H9 (cell line): ENCODE data around the gene CDC42SE1. TPM values are rescaled to one million over a fixed set of nuclear protein-coding genes. Genes with fewer than 3 reads are reported as not detected.
"Not testable (repeated sequence)": the region's sequence is repeated elsewhere in the genome, so short reads cannot be mapped to it uniquely, and the experiment has no call there.

Experiments used
- DNase-seq: peaks from one replicate; pipeline ENCODE4 v3.0.0-alpha.2; 2017
- H2AFZ ChIP-seq: one replicate; pipeline ENCODE4 v1.6.1; 2013; ENCODE audit warnings: mild to moderate bottlenecking, low read length, control low read depth, moderate library complexity
- H2AK5ac ChIP-seq: 2 replicates; pipeline ENCODE4 v1.6.1; 2013; ENCODE audit warnings: low read length, control low read depth, mixed read lengths; ENCODE audit not compliant: insufficient read length
- H2BK120ac ChIP-seq: one replicate; pipeline ENCODE4 v1.6.1; 2013; ENCODE audit warnings: low read depth, mild to moderate bottlenecking, low read length, control low read depth, inconsistent platforms; ENCODE audit not compliant: poor library complexity, severe bottlenecking
- H2BK12ac ChIP-seq: 2 replicates; pipeline ENCODE4 v1.6.1; 2013; ENCODE audit warnings: low read length, control low read depth, mixed read lengths, low read depth; ENCODE audit not compliant: insufficient read length
- H2BK15ac ChIP-seq: 2 replicates; pipeline ENCODE4 v1.6.1; 2013; ENCODE audit warnings: low read depth, low read length, control low read depth
- H2BK20ac ChIP-seq: one replicate; pipeline ENCODE4 v1.6.1; 2013; ENCODE audit warnings: low read depth, mild to moderate bottlenecking, low read length, control low read depth, inconsistent platforms; ENCODE audit not compliant: poor library complexity, severe bottlenecking
- H2BK5ac ChIP-seq: 2 replicates; pipeline ENCODE4 v1.6.1; 2013; ENCODE audit warnings: low read length, control low read depth, mixed read lengths; ENCODE audit not compliant: insufficient read length
- H3K14ac ChIP-seq: 2 replicates; pipeline ENCODE4 v1.6.1; 2013; ENCODE audit warnings: low read length, control low read depth; ENCODE audit not compliant: insufficient read depth
- H3K18ac ChIP-seq: 2 replicates; pipeline ENCODE4 v1.6.1; 2013; ENCODE audit warnings: low read depth, mild to moderate bottlenecking, mixed read lengths, low read length, control low read depth; ENCODE audit not compliant: insufficient read length
- H3K23ac ChIP-seq: 2 replicates; pipeline ENCODE4 v1.6.1; 2013; ENCODE audit warnings: low read length, control low read depth, mixed read lengths, low read depth; ENCODE audit not compliant: insufficient read length
- H3K23me2 ChIP-seq: 2 replicates; pipeline ENCODE4 v1.6.1; 2013; ENCODE audit warnings: low read depth, mild to moderate bottlenecking, mixed read lengths, low read length, control low read depth; ENCODE audit not compliant: insufficient read length, poor library complexity, severe bottlenecking
- H3K27ac ChIP-seq: 2 replicates; pipeline ENCODE4 v1.5.1; 2013; ENCODE audit warnings: low read length, control low read depth, mixed read lengths, low read depth; ENCODE audit not compliant: insufficient read length
- H3K27me3 ChIP-seq: 2 replicates; pipeline ENCODE4 v1.6.1; 2013; ENCODE audit warnings: low read length, control low read depth, inconsistent platforms; ENCODE audit not compliant: insufficient read depth
- H3K4ac ChIP-seq: 2 replicates; pipeline ENCODE4 v1.6.1; 2013; ENCODE audit warnings: low read depth, mild to moderate bottlenecking, control low read depth, inconsistent platforms, low read length, moderate library complexity
- H3K4me1 ChIP-seq: 2 replicates; pipeline ENCODE4 v1.6.1; 2013; ENCODE audit warnings: low read length, control low read depth, inconsistent platforms; ENCODE audit not compliant: insufficient read depth
- H3K4me2 ChIP-seq: 2 replicates; pipeline ENCODE4 v1.6.1; 2013; ENCODE audit warnings: low read length, control low read depth, mixed read lengths; ENCODE audit not compliant: insufficient read length, insufficient read depth
- H3K56ac ChIP-seq: 2 replicates; pipeline ENCODE4 v1.6.1; 2013; ENCODE audit warnings: low read depth, mild to moderate bottlenecking, mixed read lengths, low read length, control low read depth; ENCODE audit not compliant: insufficient read length
- H3K79me1 ChIP-seq: 2 replicates; pipeline ENCODE4 v1.6.1; 2013; ENCODE audit warnings: low read depth, mild to moderate bottlenecking, moderate library complexity, low read length, control low read depth, inconsistent platforms; ENCODE audit not compliant: insufficient read depth, poor library complexity, severe bottlenecking
- H3K79me2 ChIP-seq: 2 replicates; pipeline ENCODE4 v1.6.1; 2013; ENCODE audit warnings: low read length, control low read depth, inconsistent platforms; ENCODE audit not compliant: insufficient read depth
- H3K9ac ChIP-seq: 2 replicates; pipeline ENCODE4 v1.6.1; 2013; ENCODE audit warnings: low read length, control low read depth, mixed read lengths; ENCODE audit not compliant: insufficient read length; ENCODE audit errors: extremely low read depth
- H3K9me3 ChIP-seq: one replicate; pipeline ENCODE4 v1.6.1; 2013; ENCODE audit warnings: low read depth, low read length, inconsistent platforms; ENCODE audit not compliant: control insufficient read depth
- H3T11ph ChIP-seq: one replicate; pipeline ENCODE4 v1.6.1; 2013; ENCODE audit warnings: mild to moderate bottlenecking, low read length, control low read depth, inconsistent platforms
- H4K20me1 ChIP-seq: one replicate; pipeline ENCODE4 v1.6.1; 2013; ENCODE audit not compliant: control insufficient read depth, insufficient read length, insufficient read depth
- H4K5ac ChIP-seq: 2 replicates; pipeline ENCODE4 v1.6.1; 2013; ENCODE audit warnings: low read depth, mild to moderate bottlenecking, mixed read lengths, low read length, control low read depth; ENCODE audit not compliant: insufficient read length
- H4K8ac ChIP-seq: replicated peaks from 2 replicates; pipeline ENCODE4 v1.6.1; 2013; ENCODE audit warnings: low read length, control low read depth, mixed read lengths, low read depth; ENCODE audit not compliant: insufficient read length
- H4K91ac ChIP-seq: 2 replicates; pipeline ENCODE4 v1.6.1; 2013; ENCODE audit warnings: low read depth, mild to moderate bottlenecking, moderate library complexity, mixed read lengths, low read length, control low read depth; ENCODE audit not compliant: insufficient read length
- H3K27ac Mint-ChIP-seq, 3 experiments: 2 replicates in 2 of 3; 3 replicates in 1 of 3; pipeline ENCODE4 v1.8.0; 2020 to 2021; ENCODE audit warnings: mixed read lengths in 3 of 3, mild to moderate bottlenecking in 1 of 3, moderate library complexity in 1 of 3
- H3K27me3 Mint-ChIP-seq: 2 replicates; pipeline ENCODE4 v1.8.0; 2021; ENCODE audit warnings: low read depth, mild to moderate bottlenecking, moderate library complexity, mixed read lengths
- H3K36me3 Mint-ChIP-seq, 3 experiments: 2 replicates in 2 of 3; 3 replicates in 1 of 3; pipeline ENCODE4 v1.8.0; 2020 to 2021; ENCODE audit warnings: low read depth in 3 of 3, mixed read lengths in 3 of 3; ENCODE audit not compliant: insufficient read depth in 1 of 3
- H3K4me1 Mint-ChIP-seq, 2 experiments: 2 replicates each; pipeline ENCODE4 v1.8.0; 2020; ENCODE audit warnings: mixed read lengths in 2 of 2
- H3K4me3 Mint-ChIP-seq, 2 experiments: 2 replicates in 1 of 2; 3 replicates in 1 of 2; pipeline ENCODE4 v1.8.0; 2020 to 2021; ENCODE audit warnings: mild to moderate bottlenecking in 2 of 2, mixed read lengths in 2 of 2, moderate library complexity in 1 of 2
- H3K9me3 Mint-ChIP-seq, 2 experiments: 2 replicates in 1 of 2; 3 replicates in 1 of 2; pipeline ENCODE4 v1.8.0; 2020; ENCODE audit warnings: mild to moderate bottlenecking in 2 of 2, mixed read lengths in 2 of 2, moderate library complexity in 1 of 2
- WGBS: extraction: QIAGEN DNeasy Blood & Tissue Kit; methylation state at CpG from one replicate; pipeline ENCODE4 v1.1.7; 2013; ENCODE audit warnings: missing lambda C conversion rate, low lambda C conversion rate, mixed read lengths; ENCODE audit not compliant: insufficient read length; ENCODE audit errors: extremely low coverage; 5-methylcytosine and 5-hydroxymethylcytosine counted together
- total RNA-seq: library from RNA; stranded (reverse); gene quantifications from 2 replicates; pipeline ENCODE4 v1.2.1, GENCODE V29; 2021
- TF ChIP-seq, protein P1 (sequence below): fragments of 200-600 bp; sonication (generic); conservative IDR thresholded peaks from 3 replicates; pipeline ENCODE4 v1.8.0; 2021; ENCODE audit warnings: antibody characterized with exemption, mild to moderate bottlenecking

CDC42SE1 gene
- total RNA-seq, 1 experiment from 2014 or later, result 87.3 TPM

DNA sequence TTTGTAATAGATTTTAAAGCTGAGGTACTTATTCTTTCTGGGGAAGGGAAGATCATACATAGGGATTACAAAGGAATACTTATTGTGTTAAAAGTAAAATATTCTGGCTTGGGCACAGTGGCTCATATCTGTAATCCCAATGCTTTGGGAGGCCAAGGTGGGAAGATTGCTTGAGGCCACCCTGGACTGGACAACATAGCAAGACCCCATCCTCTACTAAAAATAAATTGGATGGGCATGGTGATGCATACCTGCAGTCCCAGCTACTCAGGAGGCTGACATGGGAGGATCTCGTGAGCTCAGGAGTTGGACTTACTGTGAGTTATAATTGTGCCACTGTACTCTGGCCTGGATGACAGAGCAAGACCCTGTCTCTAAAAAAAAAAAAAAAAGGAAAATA, 38.7 kb upstream of the CDC42SE1 start:
- Mint-ChIP-seq H3K4me1 (no peaks in the 10 kb centered on the region), H3K36me3 (no peaks in the 10 kb centered on the region), H3K27me3 (no peaks in the 10 kb centered on the region), H3K27ac (no peak overlapping the region), H3K4me3 (no peak overlapping the region), H3K9me3 (no peaks in the 10 kb centered on the region)
- no peak overlapping the region for H3K27ac ChIP-seq
- no peak for DNase-seq
- WGBS, result no CpG with 5 or more reads among the region's 1 CpG
- no peak overlapping the region for H4K91ac ChIP-seq
- TF ChIP-seq, protein P1, sequence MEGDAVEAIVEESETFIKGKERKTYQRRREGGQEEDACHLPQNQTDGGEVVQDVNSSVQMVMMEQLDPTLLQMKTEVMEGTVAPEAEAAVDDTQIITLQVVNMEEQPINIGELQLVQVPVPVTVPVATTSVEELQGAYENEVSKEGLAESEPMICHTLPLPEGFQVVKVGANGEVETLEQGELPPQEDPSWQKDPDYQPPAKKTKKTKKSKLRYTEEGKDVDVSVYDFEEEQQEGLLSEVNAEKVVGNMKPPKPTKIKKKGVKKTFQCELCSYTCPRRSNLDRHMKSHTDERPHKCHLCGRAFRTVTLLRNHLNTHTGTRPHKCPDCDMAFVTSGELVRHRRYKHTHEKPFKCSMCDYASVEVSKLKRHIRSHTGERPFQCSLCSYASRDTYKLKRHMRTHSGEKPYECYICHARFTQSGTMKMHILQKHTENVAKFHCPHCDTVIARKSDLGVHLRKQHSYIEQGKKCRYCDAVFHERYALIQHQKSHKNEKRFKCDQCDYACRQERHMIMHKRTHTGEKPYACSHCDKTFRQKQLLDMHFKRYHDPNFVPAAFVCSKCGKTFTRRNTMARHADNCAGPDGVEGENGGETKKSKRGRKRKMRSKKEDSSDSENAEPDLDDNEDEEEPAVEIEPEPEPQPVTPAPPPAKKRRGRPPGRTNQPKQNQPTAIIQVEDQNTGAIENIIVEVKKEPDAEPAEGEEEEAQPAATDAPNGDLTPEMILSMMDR, result no peak
- H2BK12ac ChIP-seq, result no peak overlapping the region
- no peak overlapping the region for H3K14ac ChIP-seq
- no peaks in the 10 kb centered on the region for H4K20me1 ChIP-seq
- no peaks in the 10 kb centered on the region for H3K23me2 ChIP-seq
- no peak overlapping the region for H4K5ac ChIP-seq
- no peak overlapping the region for H2AFZ ChIP-seq
- no peak overlapping the region for H3K18ac ChIP-seq
- no peak overlapping the region for H2AK5ac ChIP-seq
- H3K4ac ChIP-seq, result no peak overlapping the region
- H3K4me1 ChIP-seq, result no peaks in the 10 kb centered on the region
- H4K8ac ChIP-seq, result no peak overlapping the region
- no peak overlapping the region for H2BK15ac ChIP-seq
- no peaks in the 10 kb centered on the region for H3K9me3 ChIP-seq
- no peaks in the 10 kb centered on the region for H3K79me2 ChIP-seq
- no peak overlapping the region for H3K9ac ChIP-seq
- no peak overlapping the region for H2BK5ac ChIP-seq
- no peaks in the 10 kb centered on the region for H3K79me1 ChIP-seq
- H3K23ac ChIP-seq, result no peak overlapping the region
- H3T11ph ChIP-seq, result no peak overlapping the region
- no peaks in the 10 kb centered on the region for H3K27me3 ChIP-seq
- H2BK20ac ChIP-seq, result no peak overlapping the region
- H2BK120ac ChIP-seq, result no peak overlapping the region
- no peak overlapping the region for H3K56ac ChIP-seq
- H3K4me2 ChIP-seq, result no peak overlapping the region

DNA sequence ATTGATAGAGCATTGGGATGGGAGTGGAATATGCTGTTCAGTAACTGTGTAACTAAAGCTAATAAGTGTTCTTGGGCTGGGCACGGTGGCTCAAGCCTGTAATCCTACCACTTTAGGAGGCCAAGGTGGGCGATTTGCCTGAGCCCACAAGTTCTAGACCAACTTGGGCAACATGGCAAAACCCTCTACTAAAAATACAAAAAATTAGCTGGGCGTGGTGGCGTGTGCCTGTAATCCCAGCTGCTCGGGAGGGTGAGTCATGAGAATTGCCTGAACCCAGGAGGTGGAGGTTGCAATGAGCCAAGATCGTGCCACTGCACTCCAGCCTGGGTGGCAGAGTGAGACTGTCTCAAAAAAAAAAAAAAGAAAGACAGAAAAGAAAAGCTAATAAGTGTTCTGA, 38.0 kb upstream of the CDC42SE1 start:
- not testable (repeated sequence) for H3K27ac ChIP-seq, H2BK12ac ChIP-seq, H4K91ac ChIP-seq, H2AFZ ChIP-seq, DNase-seq, H3T11ph ChIP-seq, H3K23ac ChIP-seq, H3K56ac ChIP-seq, H3K4me3 Mint-ChIP-seq, H2BK15ac ChIP-seq, H3K27ac Mint-ChIP-seq, H3K9me3 Mint-ChIP-seq, H4K20me1 ChIP-seq, H3K14ac ChIP-seq, H3K27me3 Mint-ChIP-seq, H3K23me2 ChIP-seq, H4K5ac ChIP-seq, H3K4me1 Mint-ChIP-seq, H3K18ac ChIP-seq, H3K4me1 ChIP-seq, H3K36me3 Mint-ChIP-seq, H2BK120ac ChIP-seq, H4K8ac ChIP-seq, H3K9me3 ChIP-seq, H3K9ac ChIP-seq, H3K27me3 ChIP-seq, H2BK5ac ChIP-seq, H3K79me1 ChIP-seq, H2AK5ac ChIP-seq, H3K4me2 ChIP-seq, H2BK20ac ChIP-seq, H3K4ac ChIP-seq, H3K79me2 ChIP-seq
- no CpG with 5 or more reads among the region's 6 CpGs for WGBS
